Liver (tissue), 9 donors: ENCODE measurements around the gene RXRB. TPM values are rescaled to one million over a fixed set of nuclear protein-coding genes. Genes with fewer than 3 reads are reported as not detected.

Experiments
- DNase-seq: peaks from one replicate; pipeline ENCODE4 v3.0.0-alpha.2; 2017; ENCODE audit warnings: low spot score
- H3K27ac ChIP-seq, 2 donors: one replicate each; pipeline ENCODE4 v1.7.0; 2013; ENCODE audit warnings: inconsistent platforms in 2 of 2, low read length in 2 of 2, control low read depth in 1 of 2, low read depth in 1 of 2, mild to moderate bottlenecking in 1 of 2
- H3K27me3 ChIP-seq, 4 donors: one replicate each; pipeline versions ENCODE4 v1.6.1 to v1.7.0; 2013; ENCODE audit warnings: low read length in 3 of 4, inconsistent platforms in 1 of 4, mild to moderate bottlenecking in 1 of 4, moderate library complexity in 1 of 4; ENCODE audit not compliant: control insufficient read depth in 4 of 4, insufficient read depth in 4 of 4
- H3K36me3 ChIP-seq, 4 donors: one replicate each; pipeline versions ENCODE4 v1.6.1 to v1.7.0; 2013; ENCODE audit warnings: low read length in 3 of 4, mild to moderate bottlenecking in 3 of 4, low read depth in 1 of 4, moderate library complexity in 1 of 4; ENCODE audit not compliant: control insufficient read depth in 4 of 4, insufficient read depth in 3 of 4
- H3K4me1 ChIP-seq, 4 donors: one replicate each; pipeline versions ENCODE4 v1.6.1 to v1.7.0; 2013; ENCODE audit warnings: low read length in 3 of 4, mild to moderate bottlenecking in 3 of 4, moderate library complexity in 1 of 4; ENCODE audit not compliant: control insufficient read depth in 4 of 4, insufficient read depth in 4 of 4
- H3K4me3 ChIP-seq, 3 donors: one replicate each; pipeline versions ENCODE4 v1.6.1 to v1.7.0; 2013; ENCODE audit warnings: low read length in 3 of 3, control low read depth in 1 of 3, low read depth in 1 of 3, mild to moderate bottlenecking in 1 of 3
- H3K9ac ChIP-seq, 2 donors: one replicate each; pipeline ENCODE4 v1.7.0; 2013; ENCODE audit warnings: low read length in 2 of 2, mild to moderate bottlenecking in 2 of 2, moderate library complexity in 2 of 2, control low read depth in 1 of 2, low read depth in 1 of 2
- H3K9me3 ChIP-seq, 4 donors: one replicate each; pipeline versions ENCODE4 v1.6.1 to v1.7.0; 2013; ENCODE audit warnings: low read length in 3 of 4; ENCODE audit not compliant: control insufficient read depth in 4 of 4
- ATF3 ChIP-seq: IDR thresholded peaks from 2 replicates; pipeline ENCODE4 v1.6.1; 2016; ENCODE audit warnings: antibody characterized with exemption
- EGR1 ChIP-seq, 2 donors: IDR thresholded peaks; 2 replicates each; pipeline ENCODE4 v1.6.1; 2016 to 2018; ENCODE audit warnings: antibody characterized with exemption in 2 of 2, low read depth in 2 of 2
- FOXA2 ChIP-seq: IDR thresholded peaks from 2 replicates; pipeline ENCODE4 v1.6.1; 2016; ENCODE audit warnings: antibody characterized with exemption
- GABPA ChIP-seq, 2 donors: IDR thresholded peaks in 1 of 2; conservative IDR thresholded peaks in 1 of 2; 2 replicates each; pipeline ENCODE4 v1.6.1; 2016; ENCODE audit warnings: antibody characterized with exemption in 2 of 2, mild to moderate bottlenecking in 1 of 2, moderate library complexity in 1 of 2
- HNF4A ChIP-seq, 2 donors: conservative IDR thresholded peaks; 2 replicates each; pipeline ENCODE4 v1.6.1; 2016; ENCODE audit warnings: antibody characterized with exemption in 2 of 2, mild to moderate bottlenecking in 2 of 2
- HNF4G ChIP-seq: IDR thresholded peaks from 2 replicates; pipeline ENCODE4 v1.6.1; 2016; ENCODE audit warnings: antibody characterized with exemption
- JUND ChIP-seq, 2 donors: IDR thresholded peaks; 2 replicates each; pipeline ENCODE4 v1.6.1; 2016; ENCODE audit warnings: antibody characterized with exemption in 2 of 2
- MAX ChIP-seq: IDR thresholded peaks from 2 replicates; pipeline ENCODE4 v1.6.1; 2016; ENCODE audit warnings: antibody characterized with exemption
- NR2F2 ChIP-seq: IDR thresholded peaks from 2 replicates; pipeline ENCODE4 v1.6.1; 2016; ENCODE audit warnings: antibody characterized with exemption
- RXRA ChIP-seq, 2 donors: IDR thresholded peaks; 2 replicates each; pipeline ENCODE4 v1.6.1; 2017 to 2018; ENCODE audit warnings: antibody characterized with exemption in 2 of 2, mild to moderate bottlenecking in 1 of 2
- SP1 ChIP-seq: IDR thresholded peaks from 2 replicates; pipeline ENCODE4 v1.6.1; 2018; ENCODE audit warnings: antibody characterized with exemption, mild to moderate bottlenecking
- TAF1 ChIP-seq: conservative IDR thresholded peaks from 2 replicates; pipeline ENCODE4 v1.6.1; 2016; ENCODE audit warnings: antibody characterized with exemption, mild to moderate bottlenecking
- YY1 ChIP-seq: IDR thresholded peaks from 2 replicates; pipeline ENCODE4 v1.6.1; 2016; ENCODE audit warnings: antibody characterized with exemption, mild to moderate bottlenecking
- ZBTB33 ChIP-seq: IDR thresholded peaks from 2 replicates; pipeline ENCODE4 v1.6.1; 2016; ENCODE audit warnings: antibody characterized with exemption
- WGBS: extraction: QIAGEN DNeasy Blood & Tissue Kit; methylation state at CpG from one replicate; pipeline ENCODE4 v1.1.7; 2013; 5-methylcytosine and 5-hydroxymethylcytosine counted together
- polyA plus RNA-seq, 2 donors: library from polyadenylated mRNA; stranded (reverse) in 1 of 2; unstranded in 1 of 2; fragments of 200-250 nt in 1 of 2; fragments of >200 nt in 1 of 2; fragmentation: Nextera tagmentation in 1 of 2; extraction: Ambion mirVana in 1 of 2; gene quantifications; one replicate each; pipeline versions ENCODE4 v1.2.1 to v1.2.3, GENCODE V29; 2013 to 2015
- total RNA-seq, 2 donors: library from RNA; depleted of rRNA; stranded (reverse); fragments of >200 nt; gene quantifications; one replicate each; pipeline ENCODE4 v1.2.3, GENCODE V29; 2014
- TF ChIP-seq, protein P1 (sequence below): fragments of 150-350 bp; IDR thresholded peaks from 2 replicates; pipeline ENCODE4 v1.5.1; 2017; ENCODE audit warnings: improper control_type of control experiment, low read depth, low read length; ENCODE audit not compliant: missing input control
- TF ChIP-seq, protein P2 (sequence below): IDR thresholded peaks from 2 replicates; pipeline ENCODE4 v1.6.1; 2016; ENCODE audit warnings: antibody characterized with exemption, mild to moderate bottlenecking
- donor health status: healthy.
- donor health status: healthy.
- donor health status: healthy.
- donor health status: healthy.
- donor health status: healthy.

Gene RXRB
- total and polyA plus RNA-seq, 4 donors, result 7.7 to 19.4 (median 11.7) TPM

DNA sequence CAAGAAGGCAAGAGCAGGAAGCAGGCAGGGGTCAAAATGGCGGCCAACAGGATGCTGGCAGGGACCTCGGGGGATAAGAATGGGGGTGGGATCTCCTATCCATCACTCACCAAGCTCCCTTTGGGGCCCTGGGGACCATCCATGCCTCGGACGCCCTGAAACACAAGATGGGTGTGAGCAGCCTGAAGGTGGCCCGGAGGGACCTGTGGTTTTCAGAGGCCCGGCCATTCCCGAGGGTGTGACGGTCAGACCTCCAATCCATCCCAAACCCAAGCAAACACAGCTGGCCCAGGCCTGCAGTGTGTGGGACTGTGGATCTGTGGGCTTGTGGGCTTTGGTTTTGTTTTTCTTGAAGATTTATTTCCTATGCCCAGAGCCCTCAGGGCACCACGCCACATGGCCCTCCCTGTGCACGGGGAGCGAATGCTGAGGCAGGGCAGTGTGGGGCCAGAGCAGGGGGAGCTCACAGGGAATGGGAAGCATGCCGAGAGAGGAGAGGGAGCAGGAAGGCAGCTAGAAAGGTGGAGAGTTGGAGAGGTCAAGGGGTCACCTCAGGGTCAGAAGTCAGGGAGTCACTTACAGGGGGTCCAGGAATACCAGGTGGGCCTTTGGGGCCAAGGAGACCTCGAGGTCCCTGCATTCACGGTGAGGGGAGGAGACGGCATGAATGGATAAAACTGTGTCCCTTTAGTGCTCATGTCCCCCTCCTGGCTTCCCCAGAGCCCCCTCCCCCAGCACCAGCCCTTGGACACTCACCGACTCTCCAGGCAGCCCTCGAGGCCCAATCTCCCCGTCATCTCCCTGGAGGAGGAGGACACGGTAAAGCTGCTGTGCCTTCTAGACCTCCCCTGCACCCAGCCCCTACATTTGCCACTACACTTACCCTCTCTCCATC, 22.7 kb downstream of the RXRB start:
- Histone ChIP-seq H3K9ac (no peak overlapping the region), H3K27ac (no peak overlapping the region), H3K9me3 (no peaks in the 10 kb centered on the region), H3K4me1 (no peaks in the 10 kb centered on the region), H3K36me3 (no peaks in the 10 kb centered on the region), H3K27me3 (no peaks in the 10 kb centered on the region), H3K4me3 (no peak overlapping the region)
- WGBS, result 92% methylated on average over 19 of the region's 19 CpGs
- no peak for DNase-seq
- no peak for TF ChIP-seq EGR1 (IDR thresholded peaks at IDR 0.05; ENCODE audit: low read depth in 2 of 2)
- TF ChIP-seq YY1, result no peak
- TF ChIP-seq ATF3, result no peak
- TF ChIP-seq GABPA (IDR thresholded peaks at IDR 0.05 in 1 of 2, conservative IDR thresholded peaks at IDR 0.05 in 1 of 2), result no peak
- no peak for TF ChIP-seq ZBTB33
- TF ChIP-seq MAX, result no peak
- no peak for TF ChIP-seq JUND (IDR thresholded peaks at IDR 0.05)
- TF ChIP-seq HNF4G, result no peak
- TF ChIP-seq, protein P1, sequence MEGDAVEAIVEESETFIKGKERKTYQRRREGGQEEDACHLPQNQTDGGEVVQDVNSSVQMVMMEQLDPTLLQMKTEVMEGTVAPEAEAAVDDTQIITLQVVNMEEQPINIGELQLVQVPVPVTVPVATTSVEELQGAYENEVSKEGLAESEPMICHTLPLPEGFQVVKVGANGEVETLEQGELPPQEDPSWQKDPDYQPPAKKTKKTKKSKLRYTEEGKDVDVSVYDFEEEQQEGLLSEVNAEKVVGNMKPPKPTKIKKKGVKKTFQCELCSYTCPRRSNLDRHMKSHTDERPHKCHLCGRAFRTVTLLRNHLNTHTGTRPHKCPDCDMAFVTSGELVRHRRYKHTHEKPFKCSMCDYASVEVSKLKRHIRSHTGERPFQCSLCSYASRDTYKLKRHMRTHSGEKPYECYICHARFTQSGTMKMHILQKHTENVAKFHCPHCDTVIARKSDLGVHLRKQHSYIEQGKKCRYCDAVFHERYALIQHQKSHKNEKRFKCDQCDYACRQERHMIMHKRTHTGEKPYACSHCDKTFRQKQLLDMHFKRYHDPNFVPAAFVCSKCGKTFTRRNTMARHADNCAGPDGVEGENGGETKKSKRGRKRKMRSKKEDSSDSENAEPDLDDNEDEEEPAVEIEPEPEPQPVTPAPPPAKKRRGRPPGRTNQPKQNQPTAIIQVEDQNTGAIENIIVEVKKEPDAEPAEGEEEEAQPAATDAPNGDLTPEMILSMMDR, result no peak

DNA sequence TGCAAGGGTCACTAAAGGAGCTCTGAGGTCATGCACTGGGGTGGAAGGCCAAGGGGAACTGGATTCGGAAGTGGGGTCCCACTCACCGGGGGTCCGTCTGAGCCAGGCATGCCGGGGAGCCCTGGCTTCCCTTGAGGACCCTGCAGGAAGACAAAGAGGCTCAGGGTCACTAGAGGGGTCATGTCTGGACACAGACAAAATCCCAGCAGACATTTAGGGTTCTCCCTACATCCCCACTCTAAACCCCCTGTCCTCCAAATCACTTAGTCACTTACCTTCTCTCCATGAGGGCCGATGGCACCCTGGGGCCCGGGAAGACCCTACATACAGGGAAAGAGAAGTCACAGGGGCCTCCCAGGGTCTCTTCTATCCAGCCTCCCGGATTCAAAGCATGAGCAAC, 23.6 kb downstream of the RXRB start:
- WGBS, result 90% methylated on average over 7 of the region's 7 CpGs
- Histone ChIP-seq H3K27ac (no peak overlapping the region), H3K9ac (no peak overlapping the region)
- TF ChIP-seq GABPA (IDR thresholded peaks at IDR 0.05 in 1 of 2, conservative IDR thresholded peaks at IDR 0.05 in 1 of 2) (no peak), RXRA (IDR thresholded peaks at IDR 0.05) (no peak), TAF1 (no peak), HNF4A (conservative IDR thresholded peaks at IDR 0.05) (no peak), ZBTB33 (no peak), JUND (IDR thresholded peaks at IDR 0.05) (no peak), NR2F2 (no peak), MAX (no peak), YY1 (no peak), SP1 (no peak), HNF4G (no peak), FOXA2 (no peak), EGR1 (IDR thresholded peaks at IDR 0.05; ENCODE audit: low read depth in 2 of 2) (no peak), ATF3 (no peak)
- TF ChIP-seq, protein P1, result no peak
- TF ChIP-seq, protein P2, sequence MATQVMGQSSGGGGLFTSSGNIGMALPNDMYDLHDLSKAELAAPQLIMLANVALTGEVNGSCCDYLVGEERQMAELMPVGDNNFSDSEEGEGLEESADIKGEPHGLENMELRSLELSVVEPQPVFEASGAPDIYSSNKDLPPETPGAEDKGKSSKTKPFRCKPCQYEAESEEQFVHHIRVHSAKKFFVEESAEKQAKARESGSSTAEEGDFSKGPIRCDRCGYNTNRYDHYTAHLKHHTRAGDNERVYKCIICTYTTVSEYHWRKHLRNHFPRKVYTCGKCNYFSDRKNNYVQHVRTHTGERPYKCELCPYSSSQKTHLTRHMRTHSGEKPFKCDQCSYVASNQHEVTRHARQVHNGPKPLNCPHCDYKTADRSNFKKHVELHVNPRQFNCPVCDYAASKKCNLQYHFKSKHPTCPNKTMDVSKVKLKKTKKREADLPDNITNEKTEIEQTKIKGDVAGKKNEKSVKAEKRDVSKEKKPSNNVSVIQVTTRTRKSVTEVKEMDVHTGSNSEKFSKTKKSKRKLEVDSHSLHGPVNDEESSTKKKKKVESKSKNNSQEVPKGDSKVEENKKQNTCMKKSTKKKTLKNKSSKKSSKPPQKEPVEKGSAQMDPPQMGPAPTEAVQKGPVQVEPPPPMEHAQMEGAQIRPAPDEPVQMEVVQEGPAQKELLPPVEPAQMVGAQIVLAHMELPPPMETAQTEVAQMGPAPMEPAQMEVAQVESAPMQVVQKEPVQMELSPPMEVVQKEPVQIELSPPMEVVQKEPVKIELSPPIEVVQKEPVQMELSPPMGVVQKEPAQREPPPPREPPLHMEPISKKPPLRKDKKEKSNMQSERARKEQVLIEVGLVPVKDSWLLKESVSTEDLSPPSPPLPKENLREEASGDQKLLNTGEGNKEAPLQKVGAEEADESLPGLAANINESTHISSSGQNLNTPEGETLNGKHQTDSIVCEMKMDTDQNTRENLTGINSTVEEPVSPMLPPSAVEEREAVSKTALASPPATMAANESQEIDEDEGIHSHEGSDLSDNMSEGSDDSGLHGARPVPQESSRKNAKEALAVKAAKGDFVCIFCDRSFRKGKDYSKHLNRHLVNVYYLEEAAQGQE, result no peak

More for the DNA sequence above, 23.6 kb downstream of the RXRB start:
- no peak overlapping the region for H3K4me3 ChIP-seq
- no peaks in the 10 kb centered on the region for H3K4me1 ChIP-seq
- H3K9me3 ChIP-seq, result no peaks in the 10 kb centered on the region
- no peaks in the 10 kb centered on the region for H3K27me3 ChIP-seq
- DNase-seq, result no peak
- no peaks in the 10 kb centered on the region for H3K36me3 ChIP-seq
